Myocyte (in vitro differentiated cells): ENCODE data around the gene PALM. TPM values are rescaled to one million over a fixed set of nuclear protein-coding genes. Genes with fewer than 3 reads are reported as not detected.
A peak's percentile ranks its signal among the peaks of the same experiment; 100 is the strongest.

Experiments used
- DNase-seq: peaks from one replicate; pipeline ENCODE4 v3.0.0-alpha.2; 2012; ENCODE audit warnings: low read depth
- total RNA-seq: library from RNA; depleted of rRNA; stranded (reverse); fragments of >200 nt; gene quantifications from 2 replicates; pipeline ENCODE4 v1.2.3, GENCODE V29; 2014

PALM gene
- total RNA-seq, 1 donor from 2014 or later, result 4.8 TPM

GRCh38 chr19:750640-751423 is 42.1 kb downstream of the PALM start, which contains the start of gene MISP:
MISP (plus strand) TSS chr19:751112; CDS start chr19:756947, 5,835 bp downstream.
- peak; percentile 32 for DNase-seq

- peak; percentile 89 for DNase-seq
Observed at GRCh38 chr19:751501-752341, 43.0 kb downstream of the PALM start.

GRCh38 chr19:752652-753517 is 44.1 kb downstream of the PALM start:
- peak; percentile 99 for DNase-seq

DNA sequence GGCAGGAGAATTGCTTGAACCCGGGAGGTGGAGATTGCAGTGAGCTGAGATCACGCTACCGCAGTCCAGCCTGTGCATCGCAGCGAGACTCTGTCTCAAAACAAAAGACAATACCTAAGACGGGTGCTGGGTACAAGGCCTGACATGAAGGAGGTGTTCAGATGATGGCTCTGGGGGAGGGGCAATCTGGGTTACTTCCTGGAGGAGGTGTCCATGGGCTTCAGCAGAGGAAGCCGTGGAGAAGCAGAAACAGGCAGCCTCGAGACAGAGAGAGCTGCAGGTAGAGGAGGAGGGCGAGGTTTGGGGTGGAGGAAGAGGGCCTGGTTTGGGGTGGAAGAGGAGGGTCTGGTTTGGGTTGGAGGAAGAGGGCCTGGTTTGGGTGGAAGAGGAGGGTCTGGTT is 45.8 kb downstream of the PALM start:
- DNase-seq, result no peak

- no peak for DNase-seq
Observed at GRCh38 chr19:755063-755462, 46.3 kb downstream of the PALM start.

- peak; percentile 29 for DNase-seq
Observed at GRCh38 chr19:756236-756635, 47.5 kb downstream of the PALM start.

DNA sequence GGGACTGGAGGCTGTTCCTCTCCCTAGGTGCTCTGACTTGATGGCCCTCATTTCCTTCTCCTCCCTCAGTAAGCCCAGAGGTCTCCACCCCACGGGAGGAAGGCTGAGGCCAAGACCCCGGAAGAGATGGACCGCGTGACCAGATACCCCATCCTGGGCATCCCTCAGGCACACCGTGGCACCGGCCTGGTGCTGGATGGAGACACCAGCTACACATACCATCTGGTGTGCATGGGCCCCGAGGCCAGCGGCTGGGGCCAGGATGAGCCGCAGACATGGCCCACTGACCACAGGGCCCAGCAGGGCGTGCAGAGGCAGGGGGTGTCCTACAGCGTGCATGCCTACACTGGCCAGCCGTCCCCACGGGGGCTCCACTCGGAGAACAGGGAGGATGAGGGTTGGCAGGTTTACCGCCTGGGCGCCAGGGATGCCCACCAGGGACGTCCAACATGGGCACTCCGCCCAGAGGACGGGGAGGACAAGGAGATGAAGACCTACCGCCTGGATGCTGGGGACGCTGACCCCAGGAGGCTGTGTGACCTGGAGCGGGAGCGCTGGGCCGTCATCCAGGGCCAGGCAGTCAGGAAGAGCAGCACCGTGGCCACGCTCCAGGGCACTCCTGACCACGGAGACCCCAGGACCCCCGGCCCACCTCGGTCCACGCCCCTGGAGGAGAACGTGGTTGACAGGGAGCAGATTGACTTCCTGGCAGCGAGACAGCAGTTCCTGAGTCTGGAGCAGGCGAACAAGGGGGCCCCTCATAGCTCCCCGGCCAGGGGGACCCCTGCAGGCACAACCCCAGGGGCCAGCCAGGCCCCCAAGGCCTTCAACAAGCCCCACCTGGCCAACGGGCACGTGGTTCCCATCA is 48.3 kb downstream of the PALM start:
- no peak for DNase-seq

- no peak for DNase-seq
Observed at GRCh38 chr19:757811-758668, 49.3 kb downstream of the PALM start.

GRCh38 chr19:763181-763580 is 54.4 kb downstream of the PALM start:
- no peak for DNase-seq

DNA sequence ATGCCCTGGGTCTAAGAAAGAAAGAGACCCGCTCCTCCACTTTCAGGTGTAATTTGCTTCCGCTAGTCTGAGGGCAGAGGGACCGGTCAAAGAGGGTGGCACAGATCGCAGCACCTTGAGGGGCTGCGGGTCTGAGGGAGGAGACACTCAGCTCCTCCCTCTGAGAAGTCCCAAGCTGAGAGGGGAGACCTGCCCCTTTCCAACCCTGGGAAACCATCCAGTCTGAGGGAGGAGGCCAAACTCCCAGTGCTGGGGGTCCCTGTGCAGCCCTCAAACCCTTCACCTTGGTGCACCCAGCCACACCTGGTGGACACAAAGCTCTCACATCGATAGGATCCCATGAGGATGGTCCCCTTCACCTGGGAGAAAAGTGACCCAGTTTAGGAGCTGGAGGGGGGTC is 55.1 kb downstream of the PALM start:
- no peak for DNase-seq

DNA sequence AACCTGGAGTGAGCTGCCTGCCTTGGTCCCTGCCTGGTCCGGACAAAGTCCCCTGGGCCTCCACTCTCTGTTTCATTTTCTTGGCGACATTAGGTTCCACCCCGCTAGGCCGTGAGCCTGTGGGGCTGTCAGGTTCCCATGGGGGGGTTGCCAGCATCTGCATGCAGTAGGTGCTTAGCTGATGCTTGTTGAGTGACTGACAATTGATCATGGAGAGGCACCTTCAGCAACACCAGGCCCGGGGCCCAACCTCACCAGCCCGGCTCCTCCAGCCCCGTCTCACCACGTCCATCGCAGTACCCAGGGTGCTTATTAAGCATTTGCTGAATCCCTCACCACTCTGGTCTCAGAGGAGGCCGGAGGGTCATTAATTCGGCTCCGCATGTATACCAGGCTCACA is 55.6 kb downstream of the PALM start:
- no peak for DNase-seq

- DNase-seq, result no peak
Observed at GRCh38 chr19:765179-765738, 56.5 kb downstream of the PALM start.

DNA sequence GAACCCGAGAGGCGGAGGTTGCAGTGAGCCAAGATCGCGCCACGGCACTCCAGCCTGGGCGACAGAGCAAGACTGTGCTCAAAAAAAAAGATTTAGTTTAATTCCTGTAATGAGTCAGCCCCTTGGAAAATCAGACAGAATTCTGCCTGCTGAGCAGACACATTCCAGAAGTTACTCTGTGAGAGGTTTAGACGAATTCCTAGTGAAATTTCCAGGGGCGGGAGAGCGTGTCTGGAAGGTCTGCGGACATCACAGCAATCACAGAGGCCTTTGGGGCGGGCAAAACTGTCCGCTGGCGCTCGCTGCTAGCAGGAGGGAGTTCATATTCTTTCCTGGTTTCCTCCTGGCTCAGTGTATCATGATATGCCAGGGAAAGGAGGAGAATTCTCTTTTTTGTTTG is 59.7 kb downstream of the PALM start:
- DNase-seq, result peak; percentile 78

GRCh38 chr19:769616-770015 is 60.9 kb downstream of the PALM start:
- DNase-seq, result no peak

DNA sequence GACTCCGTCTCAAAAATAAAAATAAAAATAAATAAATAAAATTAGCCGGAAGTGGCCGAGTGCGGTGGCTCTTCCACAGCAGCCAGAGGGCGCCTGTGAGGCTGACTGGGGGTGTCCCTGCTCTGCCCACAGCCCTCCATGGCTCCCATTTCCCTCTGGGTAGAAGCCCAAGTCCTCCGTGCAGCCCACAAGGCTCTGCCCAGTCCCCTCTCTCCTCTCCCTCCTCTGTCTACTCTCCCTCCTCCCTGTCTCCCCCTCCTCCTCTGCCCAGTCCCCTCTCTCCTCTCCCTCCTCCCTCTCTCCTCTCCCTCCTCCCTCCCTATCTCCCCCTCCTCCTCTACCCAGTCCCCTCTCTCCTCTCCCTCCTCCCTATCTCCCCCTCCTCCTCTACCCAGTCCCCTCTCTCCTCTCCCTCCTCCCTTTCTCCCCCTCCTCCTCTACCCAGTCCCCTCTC is 62.6 kb downstream of the PALM start:
- DNase-seq, result peak; percentile 46

DNA sequence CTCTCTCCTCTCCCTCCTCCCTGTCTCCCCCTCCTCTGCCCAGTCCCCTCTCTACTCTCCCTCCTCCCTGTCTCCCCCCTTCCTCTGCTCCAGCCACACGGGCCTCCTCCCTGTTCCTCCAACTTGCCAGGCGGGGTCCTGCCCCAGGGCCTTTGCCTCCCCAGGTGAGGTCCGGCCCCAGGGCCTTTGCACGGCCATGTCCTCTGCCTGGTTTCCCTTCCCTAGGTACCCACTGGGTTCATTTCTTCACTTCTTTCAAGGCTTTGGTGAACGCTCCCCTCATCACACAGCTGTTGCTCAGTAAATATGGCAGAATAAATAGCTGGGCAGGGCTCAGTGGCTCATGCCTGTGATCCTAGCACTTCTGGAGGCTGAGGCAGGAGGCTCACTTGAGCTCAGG is 63.3 kb downstream of the PALM start:
- no peak for DNase-seq

GRCh38 chr19:772730-773436 is 64.1 kb downstream of the PALM start:
- no peak for DNase-seq

DNA sequence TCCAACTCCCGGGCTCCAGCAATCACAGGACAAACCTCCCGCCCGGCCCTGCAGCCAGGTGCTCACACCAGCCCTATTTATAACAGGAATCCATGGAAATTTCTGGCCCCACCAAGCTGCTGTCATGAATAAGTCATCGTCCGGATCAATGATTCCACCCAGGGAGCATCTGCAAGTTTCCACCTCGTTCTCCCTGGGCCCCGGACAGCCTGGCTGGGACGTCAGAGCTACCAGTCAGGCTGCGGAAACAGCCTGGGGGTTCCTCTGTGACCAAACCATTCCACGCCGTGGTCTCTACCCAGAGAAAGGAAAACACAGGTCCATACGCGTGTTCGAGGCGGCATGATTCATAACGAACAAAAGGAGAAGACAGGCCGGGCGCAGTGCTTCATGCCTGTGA is 67.8 kb downstream of the PALM start:
- no peak for DNase-seq
